GM12878 (cell line): ENCODE data around the gene MRAS. TPM values are rescaled to one million over a fixed set of nuclear protein-coding genes. Genes with fewer than 3 reads are reported as not detected.

Source experiments
- ATAC-seq: fragments of 200-7000 bp; cut with Tn5 transposase; 3 replicates; pipeline ENCODE4 v1.9.1; 2020; ENCODE audit warnings: mild to moderate bottlenecking, moderate library complexity
- BruUV-seq: library from RNA; stranded (reverse); fragments of 400-500 nt; replicated peaks from 2 replicates; lab custom pipeline; 2021; lab: Mats Ljungman, UMichigan
- CTCF ChIA-PET: fragments of 300-600 bp; sonication (Branson Sonifier 250); formaldehyde crosslinking; extraction: SDS; loops from one replicate; lab custom pipeline; 2021; ENCODE audit warnings: inconsistent platforms; lab: Yijun Ruan, JAX
- POLR2A ChIA-PET: fragments of 350-600 bp; formaldehyde crosslinking; extraction: SDS; loops from one replicate; lab custom pipeline; 2021; ENCODE audit warnings: inconsistent platforms; lab: Charles Lee
- RAD21 ChIA-PET: fragments of 300-600 bp; sonication (Branson Sonifier 250); formaldehyde crosslinking; loops from one replicate; lab custom pipeline; 2023; ENCODE audit warnings: antibody characterized with exemption; ENCODE audit not compliant: unreplicated experiment; lab: Charles Lee
- SMC1A ChIA-PET: fragments of 300-600 bp; sonication (Branson Sonifier 250); formaldehyde crosslinking; loops from one replicate; lab custom pipeline; 2023; ENCODE audit not compliant: unreplicated experiment, uncharacterized antibody; lab: Charles Lee
- DNase-seq: peaks from one replicate; pipeline ENCODE4 v3.0.0-alpha.2; 2011; ENCODE audit warnings: low read depth, low spot score
- FAIRE-seq: peaks from 3 replicates; lab custom pipeline; 2011; peaks lifted over from hg19 to GRCh38; lab: Jason Lieb, UNC
- H2AFZ ChIP-seq: 2 replicates; pipeline ENCODE4 v1.6.0; 2011; ENCODE audit warnings: low read depth, low read length, control low read depth; ENCODE audit not compliant: control insufficient read depth
- H3K27ac ChIP-seq: 2 replicates; pipeline ENCODE4 v1.5.1; 2011; ENCODE audit warnings: control low read depth; ENCODE audit not compliant: control insufficient read depth, insufficient read depth
- H3K27me3 ChIP-seq, 2 experiments: replicated peaks in 1 of 2; 2 replicates each; pipeline versions ENCODE4 v1.6.0 to v1.6.1; 2011; ENCODE audit warnings: low read length in 1 of 2; ENCODE audit not compliant: control insufficient read depth in 2 of 2, insufficient read depth in 2 of 2
- H3K36me3 ChIP-seq, 2 experiments: 2 replicates each; pipeline ENCODE4 v1.5.1; 2011; ENCODE audit warnings: low read length in 1 of 2; ENCODE audit not compliant: control insufficient read depth in 2 of 2, insufficient read depth in 2 of 2
- H3K4me1 ChIP-seq: 2 replicates; pipeline ENCODE4 v1.6.1; 2011; ENCODE audit warnings: mild to moderate bottlenecking, low read length, moderate library complexity, mixed read lengths; ENCODE audit not compliant: control insufficient read depth, insufficient read depth
- H3K4me2 ChIP-seq: 2 replicates; pipeline ENCODE4 v1.6.0; 2011; ENCODE audit warnings: control low read depth; ENCODE audit not compliant: control insufficient read depth, insufficient read depth
- H3K4me3 ChIP-seq: fragments of 200-600 bp; sonication (generic); 2 replicates; pipeline ENCODE4 v1.5.1; 2016
- H3K79me2 ChIP-seq: 2 replicates; pipeline ENCODE4 v1.6.0; 2011; ENCODE audit warnings: low read length; ENCODE audit not compliant: control insufficient read depth, insufficient read depth
- H3K9ac ChIP-seq: 2 replicates; pipeline ENCODE4 v1.8.0; 2011; ENCODE audit warnings: low read length, control low read depth, mixed read lengths; ENCODE audit not compliant: control insufficient read depth, insufficient read depth
- H3K9me3 ChIP-seq: replicated peaks from 3 replicates; pipeline ENCODE4 v1.5.1; 2011; ENCODE audit warnings: mild to moderate bottlenecking, low read length; ENCODE audit not compliant: control insufficient read depth, insufficient read depth
- H4K20me1 ChIP-seq: 2 replicates; pipeline ENCODE4 v1.6.0; 2011; ENCODE audit not compliant: control insufficient read depth, insufficient read depth
- BMI1 ChIP-seq: fragments of 450-650 bp; IDR thresholded peaks from 2 replicates; pipeline ENCODE4 v1.6.1; 2016; ENCODE audit warnings: mild to moderate bottlenecking, moderate library complexity, borderline replicate concordance
- CBX5 ChIP-seq: sonication (generic); IDR thresholded peaks from 2 replicates; pipeline ENCODE4 v1.6.1; 2016; ENCODE audit warnings: low read depth, moderate library complexity, mild to moderate bottlenecking, inconsistent platforms
- HDGF ChIP-seq: fragments of 450-650 bp; IDR thresholded peaks from 2 replicates; pipeline ENCODE4 v1.6.1; 2016; ENCODE audit warnings: antibody characterized with exemption
- IKZF2 ChIP-seq, 2 experiments: fragments of 450-650 bp; IDR thresholded peaks; 2 replicates each; pipeline ENCODE4 v1.6.1; 2017; ENCODE audit warnings: mild to moderate bottlenecking in 2 of 2, moderate library complexity in 2 of 2
- MAX ChIP-seq: IDR thresholded peaks from 2 replicates; pipeline ENCODE4 v1.6.1; 2012; ENCODE audit warnings: low read depth, low read length, improper control_type of control experiment
- MYB ChIP-seq: fragments of 150-350 bp; IDR thresholded peaks from 2 replicates; pipeline ENCODE4 v1.6.1; 2014; ENCODE audit warnings: mild to moderate bottlenecking, low read depth, low read length, borderline replicate concordance
- NR2C2 ChIP-seq: IDR thresholded peaks from 2 replicates; pipeline ENCODE4 v1.6.1; 2011; ENCODE audit warnings: borderline replicate concordance, low read depth; ENCODE audit not compliant: control insufficient read depth, insufficient read length
- POLR2A ChIP-seq: IDR thresholded peaks from 2 replicates; pipeline ENCODE4 v1.6.1; 2011; ENCODE audit warnings: low read depth, mild to moderate bottlenecking, low read length
- PRDM15 ChIP-seq: fragments of 450-650 bp; formaldehyde crosslinking; IDR thresholded peaks from 2 replicates; pipeline ENCODE4 v1.4.0; 2020; ENCODE audit warnings: mild to moderate bottlenecking, moderate library complexity
- RCOR1 ChIP-seq: conservative IDR thresholded peaks from 2 replicates; pipeline ENCODE4 v1.6.1; 2012; ENCODE audit warnings: low read depth, low read length, improper control_type of control experiment
- STAT3 ChIP-seq: IDR thresholded peaks from 2 replicates; pipeline ENCODE4 v1.6.1; 2011; ENCODE audit warnings: low read depth, low read length, improper control_type of control experiment
- ZNF24 ChIP-seq: fragments of 450-650 bp; IDR thresholded peaks from 2 replicates; pipeline ENCODE4 v1.6.1; 2017; ENCODE audit warnings: antibody characterized with exemption, mild to moderate bottlenecking
- WGBS: methylation state at CpG from one replicate; pipeline ENCODE4 v1.1.6; 2016; ENCODE audit warnings: low lambda C conversion rate; ENCODE audit not compliant: insufficient replicate concordance, insufficient coverage; ENCODE audit errors: missing lambda C conversion rate; 5-methylcytosine and 5-hydroxymethylcytosine counted together
- in situ Hi-C: fragments of 300-500 bp; cut with MboI; formaldehyde crosslinking; loops from 9 replicates; pipeline ENCODE4 v1.14.3; 2018; ENCODE audit warnings: mixed read lengths
- intact Hi-C: fragments of 100-400 bp; cut with micrococcal nuclease; formaldehyde crosslinking; loops from one replicate; pipeline ENCODE4 v1.14.2; 2022; ENCODE audit not compliant: unreplicated experiment
- polyA plus RNA-seq, 11 experiments: library from polyadenylated mRNA; depleted of rRNA in 4 of 11; unstranded in 6 of 11; stranded (reverse) in 5 of 11; fragments of >200 nt; fragmentation: Nextera tagmentation in 4 of 11; fragmentation: Illumina TruSeq in 1 of 11; extraction: Ambion mirVana in 4 of 11; extraction: Trizol in 1 of 11; gene quantifications; 1 replicate in 1 of 11; 2 replicates in 10 of 11; pipeline versions ENCODE4 v1.2.1 to v1.2.3, GENCODE V29; 2011 to 2016; ENCODE audit warnings: inconsistent platforms in 2 of 11, missing spikeins in 2 of 11, low read depth in 1 of 11
- total RNA-seq, 4 experiments: library from RNA; depleted of rRNA in 3 of 4; stranded (reverse); fragments of >200 nt in 3 of 4; fragmentation: Illumina TruSeq in 1 of 4; extraction: Trizol in 1 of 4; gene quantifications; 2 replicates each; pipeline versions ENCODE4 v1.2.1 to v1.2.3, GENCODE V29; 2013 to 2021
- TF ChIP-seq, protein P1 (sequence below): fragments of 450-650 bp; formaldehyde crosslinking; IDR thresholded peaks from 2 replicates; pipeline ENCODE4 v1.5.0; 2022; ENCODE audit warnings: mild to moderate bottlenecking, missing genetic modification characterization

The MRAS gene
- total and polyA plus RNA-seq, 10 of the 15 experiments (the other 5 are each of a cell fraction or from before 2014, with no cell fraction given) = 0.01 to 0.44 (median 0.17) TPM; not detected in 6

DNA sequence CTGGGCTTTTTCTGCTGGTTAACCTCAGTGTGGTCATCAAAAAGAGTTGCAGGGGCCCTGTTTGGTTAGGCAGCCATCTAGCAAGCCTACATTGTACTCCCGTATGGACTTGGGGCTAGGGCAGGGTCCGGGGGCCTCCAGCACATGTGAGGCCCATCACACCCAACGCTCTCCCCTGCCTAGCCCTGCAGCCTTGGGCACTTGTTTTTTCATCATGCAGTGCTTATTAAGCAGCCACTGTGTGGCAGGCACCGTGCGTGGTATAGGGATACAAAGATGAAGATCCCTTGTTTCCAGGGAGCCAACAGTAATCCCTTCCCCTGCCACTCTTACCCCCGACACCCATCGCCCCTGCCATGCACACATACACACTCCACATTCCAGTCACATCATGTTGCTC is 14.2 kb downstream of the MRAS start:
- H4K20me1 ChIP-seq = peaks cover 2% of the 10 kb centered on the region; the same call in 1 of the 2 replicates
- WGBS = 21% methylated on average over 7 of the region's 7 CpGs
- CTCF ChIA-PET = no interaction called here

More for the DNA sequence above, 14.2 kb downstream of the MRAS start:
- POLR2A ChIA-PET = no interaction called here
- no peak for TF ChIP-seq MAX
- no peak for TF ChIP-seq PRDM15
- TF ChIP-seq STAT3 = no peak
- TF ChIP-seq MYB = no peak
- no peak for TF ChIP-seq CBX5
- no peak for TF ChIP-seq RCOR1
- TF ChIP-seq, protein P1, sequence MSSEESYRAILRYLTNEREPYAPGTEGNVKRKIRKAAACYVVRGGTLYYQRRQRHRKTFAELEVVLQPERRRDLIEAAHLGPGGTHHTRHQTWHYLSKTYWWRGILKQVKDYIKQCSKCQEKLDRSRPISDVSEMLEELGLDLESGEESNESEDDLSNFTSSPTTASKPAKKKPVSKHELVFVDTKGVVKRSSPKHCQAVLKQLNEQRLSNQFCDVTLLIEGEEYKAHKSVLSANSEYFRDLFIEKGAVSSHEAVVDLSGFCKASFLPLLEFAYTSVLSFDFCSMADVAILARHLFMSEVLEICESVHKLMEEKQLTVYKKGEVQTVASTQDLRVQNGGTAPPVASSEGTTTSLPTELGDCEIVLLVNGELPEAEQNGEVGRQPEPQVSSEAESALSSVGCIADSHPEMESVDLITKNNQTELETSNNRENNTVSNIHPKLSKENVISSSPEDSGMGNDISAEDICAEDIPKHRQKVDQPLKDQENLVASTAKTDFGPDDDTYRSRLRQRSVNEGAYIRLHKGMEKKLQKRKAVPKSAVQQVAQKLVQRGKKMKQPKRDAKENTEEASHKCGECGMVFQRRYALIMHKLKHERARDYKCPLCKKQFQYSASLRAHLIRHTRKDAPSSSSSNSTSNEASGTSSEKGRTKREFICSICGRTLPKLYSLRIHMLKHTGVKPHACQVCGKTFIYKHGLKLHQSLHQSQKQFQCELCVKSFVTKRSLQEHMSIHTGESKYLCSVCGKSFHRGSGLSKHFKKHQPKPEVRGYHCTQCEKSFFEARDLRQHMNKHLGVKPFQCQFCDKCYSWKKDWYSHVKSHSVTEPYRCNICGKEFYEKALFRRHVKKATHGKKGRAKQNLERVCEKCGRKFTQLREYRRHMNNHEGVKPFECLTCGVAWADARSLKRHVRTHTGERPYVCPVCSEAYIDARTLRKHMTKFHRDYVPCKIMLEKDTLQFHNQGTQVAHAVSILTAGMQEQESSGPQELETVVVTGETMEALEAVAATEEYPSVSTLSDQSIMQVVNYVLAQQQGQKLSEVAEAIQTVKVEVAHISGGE = no peak
- no peak for TF ChIP-seq BMI1
- no peak for TF ChIP-seq HDGF
- TF ChIP-seq ZNF24 = no peak
- TF ChIP-seq NR2C2 = no peak
- no peak for TF ChIP-seq IKZF2 (IDR thresholded peaks at IDR 0.05)
- TF ChIP-seq POLR2A = no peak
- TF ChIP-seq, all 136 proteins: peak for 0
- RAD21 ChIA-PET = no interaction called here
- Histone ChIP-seq H3K27me3 (peaks cover 1 to 3% of the 10 kb centered on the region in 2 experiments), H3K9me3 (no peaks in the 10 kb centered on the region), H3K79me2 (no peaks in the 10 kb centered on the region), H2AFZ (no peak overlapping the region), H3K4me1 (no peaks in the 10 kb centered on the region), H3K4me2 (no peak overlapping the region), H3K27ac (no peak overlapping the region), H3K4me3 (no peak overlapping the region), H3K36me3 (no peaks in the 10 kb centered on the region), H3K9ac (no peak overlapping the region)
- in situ Hi-C loops = no loop called here
- DNase-seq = no peak
- SMC1A ChIA-PET = no interaction called here
- BruUV-seq = no TSS peak
- intact Hi-C loops = no loop called here
- ATAC-seq = no peak
- FAIRE-seq = no peak
